ENCODE measurements around the gene THG1L. TPM values are rescaled to one million over a fixed set of nuclear protein-coding genes. Genes with fewer than 3 reads are reported as not detected.

THG1L gene
- total RNA-seq, 1 experiment from 2014 or later: 18.6 TPM

- H3K9me3 ChIP-seq (ENCODE audit: low read length): no peaks in the 10 kb centered on the region
- no peaks in the 10 kb centered on the region for H3K27me3 ChIP-seq (ENCODE audit: low read length)
- H3K9me2 ChIP-seq (replicated peaks; ENCODE audit: insufficient read depth, low read length): no peaks in the 10 kb centered on the region
- H3K27ac ChIP-seq (ENCODE audit: low read length): no peak overlapping the region
- peak overlapping the region; percentile 67 for H2AFZ ChIP-seq (ENCODE audit: low read length)
- peak overlapping the region; percentile 99 for H3K4me2 ChIP-seq (ENCODE audit: low read depth, low read length, poor library complexity, severe bottlenecking)
- peaks cover 54% of the 10 kb centered on the region for H3K79me2 ChIP-seq (ENCODE audit: low read length)
- peak; percentile 77 for DNase-seq
- H3K36me3 ChIP-seq (ENCODE audit: insufficient read depth, low read length): peaks cover 4% of the 10 kb centered on the region; the same call in 1 of the 2 replicates
- H4K20me1 ChIP-seq (ENCODE audit: insufficient read depth, low read depth, low read length): no peaks in the 10 kb centered on the region
- H3K4me1 ChIP-seq (ENCODE audit: low read length): peaks cover 20% of the 10 kb centered on the region
- H3K4me3 ChIP-seq (ENCODE audit: low read length): peak overlapping the region; percentile 86
- peak overlapping the region; percentile 87 for H3K9ac ChIP-seq (ENCODE audit: low read length)
These were observed 13.1 kb downstream of the THG1L start for GRCh38 chr5:157744051-157745011.

GRCh38 chr5:157745041-157745456 lies 13.8 kb downstream of the THG1L start:
- no peaks in the 10 kb centered on the region for H3K9me2 ChIP-seq (replicated peaks; ENCODE audit: insufficient read depth, low read length)
- peak overlapping the region; percentile 99 for H3K4me2 ChIP-seq (ENCODE audit: low read depth, low read length, poor library complexity, severe bottlenecking)
- no peaks in the 10 kb centered on the region for H3K9me3 ChIP-seq (ENCODE audit: low read length)
- no peak for DNase-seq
- no peak overlapping the region; the same call in 1 of the 2 replicates for H3K27ac ChIP-seq (ENCODE audit: low read length)
- no peaks in the 10 kb centered on the region for H3K27me3 ChIP-seq (ENCODE audit: low read length)
- H3K79me2 ChIP-seq (ENCODE audit: low read length): peaks cover 61% of the 10 kb centered on the region
- no peaks in the 10 kb centered on the region for H4K20me1 ChIP-seq (ENCODE audit: insufficient read depth, low read depth, low read length)
- H2AFZ ChIP-seq (ENCODE audit: low read length): no peak overlapping the region
- peaks cover 20% of the 10 kb centered on the region for H3K4me1 ChIP-seq (ENCODE audit: low read length)
- peak overlapping the region; percentile 86 for H3K4me3 ChIP-seq (ENCODE audit: low read length)
- peak overlapping the region; percentile 87 for H3K9ac ChIP-seq (ENCODE audit: low read length)
- no peaks in the 10 kb centered on the region; the same call in 1 of the 2 replicates for H3K36me3 ChIP-seq (ENCODE audit: insufficient read depth, low read length)

GRCh38 chr5:157747173-157747740 lies 16.0 kb downstream of the THG1L start:
- H3K27me3 ChIP-seq (ENCODE audit: low read length): no peaks in the 10 kb centered on the region
- no peak overlapping the region for H3K9ac ChIP-seq (ENCODE audit: low read length)
- H3K4me3 ChIP-seq (ENCODE audit: low read length): no peak overlapping the region
- DNase-seq: no peak
- H3K9me3 ChIP-seq (ENCODE audit: low read length): no peaks in the 10 kb centered on the region
- peaks cover 5% of the 10 kb centered on the region; the same call in 1 of the 2 replicates for H3K36me3 ChIP-seq (ENCODE audit: insufficient read depth, low read length)
- no peak overlapping the region for H2AFZ ChIP-seq (ENCODE audit: low read length)
- peaks cover 20% of the 10 kb centered on the region for H3K4me1 ChIP-seq (ENCODE audit: low read length)
- no peak overlapping the region for H3K27ac ChIP-seq (ENCODE audit: low read length)
- no peaks in the 10 kb centered on the region for H3K9me2 ChIP-seq (replicated peaks; ENCODE audit: insufficient read depth, low read length)
- H3K79me2 ChIP-seq (ENCODE audit: low read length): peaks cover 67% of the 10 kb centered on the region
- no peak overlapping the region for H3K4me2 ChIP-seq (ENCODE audit: low read depth, low read length, poor library complexity, severe bottlenecking)
- H4K20me1 ChIP-seq (ENCODE audit: insufficient read depth, low read depth, low read length): no peaks in the 10 kb centered on the region

GRCh38 chr5:157747766-157748700 lies 16.8 kb downstream of the THG1L start:
- Histone ChIP-seq H3K9ac (ENCODE audit: low read length) (no peak overlapping the region), H2AFZ (ENCODE audit: low read length) (no peak overlapping the region), H3K4me1 (ENCODE audit: low read length) (peaks cover 16% of the 10 kb centered on the region), H3K36me3 (ENCODE audit: insufficient read depth, low read length) (peaks cover 8% of the 10 kb centered on the region; the same call in 1 of the 2 replicates), H3K9me2 (replicated peaks; ENCODE audit: insufficient read depth, low read length) (no peaks in the 10 kb centered on the region), H3K4me3 (ENCODE audit: low read length) (no peak overlapping the region), H4K20me1 (ENCODE audit: insufficient read depth, low read depth, low read length) (no peaks in the 10 kb centered on the region), H3K4me2 (ENCODE audit: low read depth, low read length, poor library complexity, severe bottlenecking) (no peak overlapping the region), H3K27ac (ENCODE audit: low read length) (no peak overlapping the region), H3K9me3 (ENCODE audit: low read length) (no peaks in the 10 kb centered on the region), H3K27me3 (ENCODE audit: low read length) (no peaks in the 10 kb centered on the region), H3K79me2 (ENCODE audit: low read length) (peaks cover 67% of the 10 kb centered on the region)
- DNase-seq: no peak

- H3K9me3 ChIP-seq (ENCODE audit: low read length): no peaks in the 10 kb centered on the region
- no peak overlapping the region for H3K9ac ChIP-seq (ENCODE audit: low read length)
These were observed 17.7 kb downstream of the THG1L start for GRCh38 chr5:157748760-157749461.

GRCh38 chr5:157749462-157749799 lies 18.2 kb downstream of the THG1L start:
- no peak overlapping the region for H3K9ac ChIP-seq (ENCODE audit: low read length)
- no peaks in the 10 kb centered on the region for H3K9me2 ChIP-seq (replicated peaks; ENCODE audit: insufficient read depth, low read length)
- H3K4me2 ChIP-seq (ENCODE audit: low read depth, low read length, poor library complexity, severe bottlenecking): no peak overlapping the region
- H3K27me3 ChIP-seq (ENCODE audit: low read length): no peaks in the 10 kb centered on the region
- peaks cover 62% of the 10 kb centered on the region for H3K79me2 ChIP-seq (ENCODE audit: low read length)
- peaks cover 13% of the 10 kb centered on the region for H3K4me1 ChIP-seq (ENCODE audit: low read length)
- H3K9me3 ChIP-seq (ENCODE audit: low read length): no peaks in the 10 kb centered on the region
- no peaks in the 10 kb centered on the region for H4K20me1 ChIP-seq (ENCODE audit: insufficient read depth, low read depth, low read length)
- no peak for DNase-seq
- H2AFZ ChIP-seq (ENCODE audit: low read length): no peak overlapping the region
- peaks cover 12% of the 10 kb centered on the region; the same call in 1 of the 2 replicates for H3K36me3 ChIP-seq (ENCODE audit: insufficient read depth, low read length)
- no peak overlapping the region for H3K27ac ChIP-seq (ENCODE audit: low read length)
- H3K4me3 ChIP-seq (ENCODE audit: low read length): no peak overlapping the region

More at GRCh38 chr5:157748760-157749461, 17.7 kb downstream of the THG1L start:
- peaks cover 67% of the 10 kb centered on the region for H3K79me2 ChIP-seq (ENCODE audit: low read length)
- no peak overlapping the region for H3K27ac ChIP-seq (ENCODE audit: low read length)
- no peak overlapping the region for H3K4me3 ChIP-seq (ENCODE audit: low read length)
- no peaks in the 10 kb centered on the region for H3K27me3 ChIP-seq (ENCODE audit: low read length)
- peaks cover 13% of the 10 kb centered on the region for H3K4me1 ChIP-seq (ENCODE audit: low read length)
- H2AFZ ChIP-seq (ENCODE audit: low read length): no peak overlapping the region
- H3K4me2 ChIP-seq (ENCODE audit: low read depth, low read length, poor library complexity, severe bottlenecking): no peak overlapping the region
- peaks cover 9% of the 10 kb centered on the region; the same call in 1 of the 2 replicates for H3K36me3 ChIP-seq (ENCODE audit: insufficient read depth, low read length)
- DNase-seq: no peak
- no peaks in the 10 kb centered on the region for H3K9me2 ChIP-seq (replicated peaks; ENCODE audit: insufficient read depth, low read length)
- no peaks in the 10 kb centered on the region for H4K20me1 ChIP-seq (ENCODE audit: insufficient read depth, low read depth, low read length)

GRCh38 chr5:157750320-157750719 lies 19.1 kb downstream of the THG1L start:
- H2AFZ ChIP-seq (ENCODE audit: low read length): no peak overlapping the region
- H3K9ac ChIP-seq (ENCODE audit: low read length): no peak overlapping the region
- H3K4me1 ChIP-seq (ENCODE audit: low read length): peaks cover 6% of the 10 kb centered on the region
- no peak for DNase-seq
- peaks cover 14% of the 10 kb centered on the region; the same call in 1 of the 2 replicates for H3K36me3 ChIP-seq (ENCODE audit: insufficient read depth, low read length)
- peaks cover 53% of the 10 kb centered on the region for H3K79me2 ChIP-seq (ENCODE audit: low read length)
- H3K4me3 ChIP-seq (ENCODE audit: low read length): no peak overlapping the region
- no peaks in the 10 kb centered on the region for H3K9me3 ChIP-seq (ENCODE audit: low read length)
- H3K9me2 ChIP-seq (replicated peaks; ENCODE audit: insufficient read depth, low read length): no peaks in the 10 kb centered on the region
- no peaks in the 10 kb centered on the region for H3K27me3 ChIP-seq (ENCODE audit: low read length)
- no peaks in the 10 kb centered on the region for H4K20me1 ChIP-seq (ENCODE audit: insufficient read depth, low read depth, low read length)
- H3K4me2 ChIP-seq (ENCODE audit: low read depth, low read length, poor library complexity, severe bottlenecking): no peak overlapping the region
- H3K27ac ChIP-seq (ENCODE audit: low read length): no peak overlapping the region

All from Karpas-422 (cell line).